ENCODE data around the gene SETD5. TPM values are rescaled to one million over a fixed set of nuclear protein-coding genes. Genes with fewer than 3 reads are reported as not detected.

Gene SETD5
- total RNA-seq, 2 experiments from 2014 or later = 118 to 128 TPM

- peak; percentile 62 for ATAC-seq
- peaks cover 14% of the 10 kb centered on the region for H3K4me1 Mint-ChIP-seq (ENCODE audit: low read depth)
- H3K4me3 Mint-ChIP-seq = no peak overlapping the region
- H3K36me3 Mint-ChIP-seq (ENCODE audit: low read depth) = no peaks in the 10 kb centered on the region
- ChIA-PET CTCF (interaction anchor here (0.6 to 2.7 kb wide), 39 partner anchors 9 to 384 kb away, joined by 3 to 37 read pairs (median 4); partner anchors contain the start of gene THUMPD3), POLR2A (interaction anchor here (2.1 kb wide), 1 partner anchor 10 kb away, joined by 12 read pairs; the partner anchor contains the start of gene THUMPD3)
- no peaks in the 10 kb centered on the region for H3K9me3 Mint-ChIP-seq
- H3K27me3 Mint-ChIP-seq = no peaks in the 10 kb centered on the region
- no peak overlapping the region for H3K27ac Mint-ChIP-seq
- TF ChIP-seq, protein P1, sequence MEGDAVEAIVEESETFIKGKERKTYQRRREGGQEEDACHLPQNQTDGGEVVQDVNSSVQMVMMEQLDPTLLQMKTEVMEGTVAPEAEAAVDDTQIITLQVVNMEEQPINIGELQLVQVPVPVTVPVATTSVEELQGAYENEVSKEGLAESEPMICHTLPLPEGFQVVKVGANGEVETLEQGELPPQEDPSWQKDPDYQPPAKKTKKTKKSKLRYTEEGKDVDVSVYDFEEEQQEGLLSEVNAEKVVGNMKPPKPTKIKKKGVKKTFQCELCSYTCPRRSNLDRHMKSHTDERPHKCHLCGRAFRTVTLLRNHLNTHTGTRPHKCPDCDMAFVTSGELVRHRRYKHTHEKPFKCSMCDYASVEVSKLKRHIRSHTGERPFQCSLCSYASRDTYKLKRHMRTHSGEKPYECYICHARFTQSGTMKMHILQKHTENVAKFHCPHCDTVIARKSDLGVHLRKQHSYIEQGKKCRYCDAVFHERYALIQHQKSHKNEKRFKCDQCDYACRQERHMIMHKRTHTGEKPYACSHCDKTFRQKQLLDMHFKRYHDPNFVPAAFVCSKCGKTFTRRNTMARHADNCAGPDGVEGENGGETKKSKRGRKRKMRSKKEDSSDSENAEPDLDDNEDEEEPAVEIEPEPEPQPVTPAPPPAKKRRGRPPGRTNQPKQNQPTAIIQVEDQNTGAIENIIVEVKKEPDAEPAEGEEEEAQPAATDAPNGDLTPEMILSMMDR (IDR thresholded peaks at IDR 0.05) = peak; percentile 75
- intact Hi-C loops (cut with micrococcal nuclease) = loop anchor here (10.0 kb wide), 1 partner anchor 72 kb away; no protein-coding TSS in a partner anchor
- DNase-seq = peak; percentile 69
Observed at GRCh38 chr3:9352917-9353752, 44.3 kb upstream of the SETD5 start.

DNA sequence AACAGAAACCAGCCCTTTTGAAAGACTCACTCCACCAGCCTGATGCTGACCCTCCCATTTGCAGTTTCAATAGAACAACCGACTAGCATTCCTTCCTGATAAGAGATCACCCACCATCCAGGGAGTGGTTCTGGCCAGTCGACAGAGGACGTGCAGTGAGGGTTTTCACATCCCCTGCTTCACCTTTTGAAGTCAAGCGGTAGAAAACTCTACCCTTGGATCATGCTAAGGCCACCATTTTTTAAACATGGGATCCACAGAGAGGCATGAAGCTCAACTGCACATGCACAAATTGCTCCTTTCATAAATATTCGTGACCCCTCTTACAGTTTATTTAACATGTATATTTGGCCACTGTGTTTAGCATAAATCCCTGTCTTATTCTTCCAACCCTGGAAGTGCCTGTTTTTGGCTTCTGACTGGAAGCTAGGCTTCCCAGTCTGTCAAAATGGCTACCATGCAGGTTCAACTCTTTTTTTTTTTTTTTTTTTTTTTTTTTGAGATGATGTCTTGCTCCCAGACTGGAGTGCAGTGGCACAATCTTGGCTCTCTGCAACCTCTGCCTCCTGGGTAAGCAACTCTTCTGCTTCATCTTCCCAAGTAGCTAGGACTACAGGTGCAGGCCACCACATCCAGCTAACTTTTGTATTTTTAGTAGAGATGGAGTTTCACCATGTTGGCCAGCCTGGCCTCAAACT is 35.6 kb upstream of the SETD5 start:
- intact Hi-C loops (cut with micrococcal nuclease) = no loop called here
- DNase-seq = no peak
- peak overlapping the region; percentile 46 for H3K27ac Mint-ChIP-seq
- H3K9me3 Mint-ChIP-seq = no peaks in the 10 kb centered on the region
- no peak for ATAC-seq
- peaks cover 29% of the 10 kb centered on the region for H3K4me1 Mint-ChIP-seq (ENCODE audit: low read depth)
- H3K36me3 Mint-ChIP-seq (ENCODE audit: low read depth) = peaks cover 26% of the 10 kb centered on the region
- no peaks in the 10 kb centered on the region for H3K27me3 Mint-ChIP-seq
- TF ChIP-seq, protein P1 (IDR thresholded peaks at IDR 0.05) = no peak
- CTCF ChIA-PET = interaction anchor here (1.1 to 3.6 kb wide), 2 partner anchors 9 to 60 kb away, joined by 4 to 37 read pairs; no protein-coding TSS in a partner anchor
- peak overlapping the region; percentile 93 for H3K4me3 Mint-ChIP-seq
- POLR2A ChIA-PET = interaction anchor here (0.6 to 3.2 kb wide), 10 partner anchors 8 to 399 kb away, joined by 3 to 83 read pairs (median 6); partner anchors contain the start of genes BRPF1 and SETD5

- CTCF ChIA-PET = interaction anchor here (1.0 to 3.6 kb wide), 5 partner anchors 10 to 59 kb away, joined by 3 to 37 read pairs (median 4); no protein-coding TSS in a partner anchor
- Mint-ChIP-seq H3K4me3 (peak within 1 kb of the TSS; percentile 93), H3K27ac (peak within 1 kb of the TSS; percentile 99), H3K27me3 (no peaks in the 10 kb centered on the region), H3K36me3 (ENCODE audit: low read depth) (peaks cover 31% of the 10 kb centered on the region), H3K4me1 (ENCODE audit: low read depth) (peaks cover 30% of the 10 kb centered on the region), H3K9me3 (no peaks in the 10 kb centered on the region)
- peak; percentile 94 for ATAC-seq
- POLR2A ChIA-PET = interaction anchor here (0.6 to 3.2 kb wide), 21 partner anchors 10 to 428 kb away, joined by 3 to 83 read pairs (median 4); partner anchors contain the start of genes BRPF1 and SETD5
- intact Hi-C loops (cut with micrococcal nuclease) = no loop called here
- TF ChIP-seq, protein P1 (IDR thresholded peaks at IDR 0.05) = no peak
- DNase-seq = peak; percentile 95
Observed at GRCh38 chr3:9362731-9363530, 34.5 kb upstream of the SETD5 start, which contains the start of gene THUMPD3. TSS of gene THUMPD3 (plus strand) at chr3:9363054. CDS start at chr3:9365069, 2,015 bp downstream.

- DNase-seq (no peak), ATAC-seq (no peak)
- ChIA-PET CTCF (no interaction called here), POLR2A (no interaction called here)
- TF ChIP-seq, protein P1 (IDR thresholded peaks at IDR 0.05) = no peak
- no peaks in the 10 kb centered on the region for H3K9me3 Mint-ChIP-seq
- no peaks in the 10 kb centered on the region for H3K27me3 Mint-ChIP-seq
- no peak overlapping the region for H3K27ac Mint-ChIP-seq
- peaks cover 49% of the 10 kb centered on the region for H3K4me1 Mint-ChIP-seq (ENCODE audit: low read depth)
- peaks cover 55% of the 10 kb centered on the region for H3K36me3 Mint-ChIP-seq (ENCODE audit: low read depth)
- no peak overlapping the region for H3K4me3 Mint-ChIP-seq
- intact Hi-C loops (cut with micrococcal nuclease) = no loop called here
Observed at GRCh38 chr3:9369508-9369907, 27.9 kb upstream of the SETD5 start.
